ENCODE results near the gene KCNK3. TPM values are rescaled to one million over a fixed set of nuclear protein-coding genes. Genes with fewer than 3 reads are reported as not detected.
A peak's percentile ranks its signal among the peaks of the same experiment; 100 is the strongest.

Gene KCNK3
- total and polyA plus RNA-seq, 2 of the 13 experiments (the other 11 are each of a cell fraction or from before 2014, with no cell fraction given) = not detected

- TF ChIP-seq ZSCAN31 (CRISPR knock-in tag; IDR thresholded peaks at IDR 0.05; ENCODE audit: low read depth) (peak; percentile 91), NFYC (CRISPR knock-in tag; IDR thresholded peaks at IDR 0.05) (no peak), ZNF713 (CRISPR knock-in tag; IDR thresholded peaks at IDR 0.05) (no peak), CAMTA2 (CRISPR knock-in tag; IDR thresholded peaks at IDR 0.05; ENCODE audit: borderline replicate concordance) (0 out of 2 replicates have a peak, but pooled peaks have one; percentile 69), KLF11 (CRISPR knock-in tag; IDR thresholded peaks at IDR 0.05) (no peak), ZNF574 (CRISPR knock-in tag; IDR thresholded peaks at IDR 0.05) (peak; percentile 77), ZNF24 (IDR thresholded peaks at IDR 0.05) (no peak), LBX2 (CRISPR knock-in tag; IDR thresholded peaks at IDR 0.05; ENCODE audit: borderline replicate concordance) (no peak; the same call in 1 of the 2 replicates), AFF4 (CRISPR knock-in tag; IDR thresholded peaks at IDR 0.05) (no peak), ZBTB26 (CRISPR knock-in tag; IDR thresholded peaks at IDR 0.05; ENCODE audit: borderline replicate concordance) (peak; percentile 69; the same call in 1 of the 2 replicates), HNF1A (IDR thresholded peaks at IDR 0.05; ENCODE audit: low read depth) (no peak), HNF1A (CRISPR knock-in tag; IDR thresholded peaks at IDR 0.05; ENCODE audit: borderline replicate concordance) (no peak), ZNF670 (CRISPR knock-in tag; IDR thresholded peaks at IDR 0.05; ENCODE audit: borderline replicate concordance) (no peak; the same call in 1 of the 2 replicates)
Observed at GRCh38 chr2:26764078-26764887, 71.8 kb downstream of the KCNK3 start, which contains the start of gene SLC35F6 (continued).

All from HepG2 (cell line).